BJ (cell line): ENCODE results near the gene ATP2A3. TPM values are rescaled to one million over a fixed set of nuclear protein-coding genes. Genes with fewer than 3 reads are reported as not detected.

ENCODE experiments used
- CTCF ChIA-PET: fragments of 350-600 bp; formaldehyde crosslinking; extraction: SDS; loops from one replicate; lab custom pipeline; 2021; ENCODE audit warnings: antibody characterized with exemption, inconsistent platforms; lab: Yijun Ruan, JAX
- POLR2A ChIA-PET: fragments of 300-600 bp; sonication (Branson Sonifier 250); formaldehyde crosslinking; extraction: SDS; loops from one replicate; lab custom pipeline; 2021; ENCODE audit warnings: antibody characterized with exemption; lab: Charles Lee
- DNase-seq: peaks from one replicate; pipeline ENCODE4 v3.0.0-alpha.2; 2011; ENCODE audit warnings: low read depth
- H3K27me3 ChIP-seq: 2 replicates; pipeline ENCODE4 v1.6.0; 2011; ENCODE audit warnings: low read length; ENCODE audit not compliant: control insufficient read depth, insufficient read depth
- H3K36me3 ChIP-seq: 2 replicates; pipeline ENCODE4 v1.5.1; 2011; ENCODE audit warnings: low read length; ENCODE audit not compliant: control insufficient read depth, insufficient read depth
- H3K4me3 ChIP-seq: 2 replicates; pipeline ENCODE4 v1.5.1; 2011; ENCODE audit warnings: low read depth, mild to moderate bottlenecking, control low read depth, low read length
- polyA plus RNA-seq: library from polyadenylated mRNA; depleted of rRNA; stranded (reverse); fragments of >200 nt; gene quantifications from 2 replicates; pipeline ENCODE4 v1.2.3, GENCODE V29; 2011
- TF ChIP-seq, protein P1 (sequence below): IDR thresholded peaks from 2 replicates; pipeline ENCODE4 v1.5.1; 2011; ENCODE audit warnings: low read depth, mild to moderate bottlenecking, control low read depth, inconsistent platforms, low read length, moderate library complexity; ENCODE audit not compliant: insufficient read depth

Gene ATP2A3
- polyA plus RNA-seq, 1 experiment, result 1.1 TPM

DNA sequence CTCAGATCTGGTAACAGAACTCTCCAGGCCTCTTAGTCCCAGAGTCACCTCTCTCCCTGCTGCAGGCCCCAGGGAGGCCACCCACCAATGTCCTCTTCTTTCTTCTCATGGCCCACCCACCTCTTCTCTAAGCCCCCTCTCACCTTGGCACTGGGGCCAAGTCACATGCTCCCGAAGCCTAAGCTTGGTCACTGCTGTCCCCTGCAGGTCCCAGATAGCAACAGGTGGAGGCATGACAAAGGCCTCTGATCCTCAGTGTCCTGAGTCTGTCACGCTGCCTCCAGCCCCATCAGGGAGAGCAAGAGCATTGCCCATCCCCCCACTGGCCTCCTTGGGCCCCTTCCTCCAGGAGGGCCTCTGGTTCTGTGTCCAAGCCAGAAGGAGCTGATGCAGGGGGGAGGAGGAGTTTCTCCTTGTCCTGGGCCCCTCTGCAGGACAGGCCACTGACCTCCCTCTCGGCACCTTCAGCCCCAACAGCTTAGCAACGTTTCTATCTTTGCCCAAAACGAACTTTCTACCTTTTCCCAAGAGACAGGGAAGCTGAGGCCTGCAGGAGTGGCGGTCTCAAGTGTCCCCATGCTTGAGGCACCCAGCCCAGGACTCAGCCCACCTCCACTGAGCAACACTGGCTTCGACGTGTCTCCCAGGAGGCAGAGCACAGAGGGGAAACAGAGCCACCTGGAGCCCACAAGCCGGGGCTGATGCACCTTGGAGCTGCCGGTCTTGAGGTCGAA lies 56.6 kb downstream of the ATP2A3 start:
- ChIA-PET POLR2A (no interaction called here), CTCF (interaction anchor here (0.6 to 1.7 kb wide), 4 partner anchors 17 to 80 kb away, joined by 3 to 7 read pairs (median 4); no protein-coding TSS in a partner anchor)
- Histone ChIP-seq H3K27me3 (no peaks in the 10 kb centered on the region), H3K4me3 (no peak overlapping the region), H3K36me3 (no peaks in the 10 kb centered on the region)
- TF ChIP-seq, protein P1, sequence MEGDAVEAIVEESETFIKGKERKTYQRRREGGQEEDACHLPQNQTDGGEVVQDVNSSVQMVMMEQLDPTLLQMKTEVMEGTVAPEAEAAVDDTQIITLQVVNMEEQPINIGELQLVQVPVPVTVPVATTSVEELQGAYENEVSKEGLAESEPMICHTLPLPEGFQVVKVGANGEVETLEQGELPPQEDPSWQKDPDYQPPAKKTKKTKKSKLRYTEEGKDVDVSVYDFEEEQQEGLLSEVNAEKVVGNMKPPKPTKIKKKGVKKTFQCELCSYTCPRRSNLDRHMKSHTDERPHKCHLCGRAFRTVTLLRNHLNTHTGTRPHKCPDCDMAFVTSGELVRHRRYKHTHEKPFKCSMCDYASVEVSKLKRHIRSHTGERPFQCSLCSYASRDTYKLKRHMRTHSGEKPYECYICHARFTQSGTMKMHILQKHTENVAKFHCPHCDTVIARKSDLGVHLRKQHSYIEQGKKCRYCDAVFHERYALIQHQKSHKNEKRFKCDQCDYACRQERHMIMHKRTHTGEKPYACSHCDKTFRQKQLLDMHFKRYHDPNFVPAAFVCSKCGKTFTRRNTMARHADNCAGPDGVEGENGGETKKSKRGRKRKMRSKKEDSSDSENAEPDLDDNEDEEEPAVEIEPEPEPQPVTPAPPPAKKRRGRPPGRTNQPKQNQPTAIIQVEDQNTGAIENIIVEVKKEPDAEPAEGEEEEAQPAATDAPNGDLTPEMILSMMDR, result 0 out of 2 replicates have a peak, but pooled peaks have one; percentile 18
- no peak for DNase-seq

DNA sequence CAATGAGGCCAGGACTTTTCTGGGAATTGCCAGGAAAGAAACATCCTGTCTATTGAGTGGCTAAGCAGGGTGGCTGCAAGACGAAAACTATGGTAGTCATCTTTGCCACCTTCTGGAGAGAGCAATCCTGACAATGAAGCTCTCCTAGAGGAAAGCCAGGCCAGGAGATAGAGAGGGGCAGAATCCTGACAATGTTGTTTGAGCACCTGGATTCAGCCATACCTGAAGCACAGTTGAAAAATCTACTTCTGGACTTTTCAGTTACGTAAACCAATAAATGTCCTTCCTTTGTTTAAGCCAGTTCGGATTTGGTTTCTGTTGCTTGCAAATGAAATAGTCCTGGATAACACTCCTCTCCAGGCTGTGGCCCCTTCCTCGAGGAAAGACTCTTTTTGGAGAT lies 57.4 kb downstream of the ATP2A3 start:
- ChIA-PET CTCF (interaction anchor here (0.6 to 1.5 kb wide), 3 partner anchors 17 to 63 kb away, joined by 3 to 4 read pairs (median 3); no protein-coding TSS in a partner anchor), POLR2A (no interaction called here)
- TF ChIP-seq, protein P1, result no peak
- no peaks in the 10 kb centered on the region for H3K36me3 ChIP-seq
- DNase-seq, result no peak
- H3K4me3 ChIP-seq, result no peak overlapping the region
- no peaks in the 10 kb centered on the region for H3K27me3 ChIP-seq

DNA sequence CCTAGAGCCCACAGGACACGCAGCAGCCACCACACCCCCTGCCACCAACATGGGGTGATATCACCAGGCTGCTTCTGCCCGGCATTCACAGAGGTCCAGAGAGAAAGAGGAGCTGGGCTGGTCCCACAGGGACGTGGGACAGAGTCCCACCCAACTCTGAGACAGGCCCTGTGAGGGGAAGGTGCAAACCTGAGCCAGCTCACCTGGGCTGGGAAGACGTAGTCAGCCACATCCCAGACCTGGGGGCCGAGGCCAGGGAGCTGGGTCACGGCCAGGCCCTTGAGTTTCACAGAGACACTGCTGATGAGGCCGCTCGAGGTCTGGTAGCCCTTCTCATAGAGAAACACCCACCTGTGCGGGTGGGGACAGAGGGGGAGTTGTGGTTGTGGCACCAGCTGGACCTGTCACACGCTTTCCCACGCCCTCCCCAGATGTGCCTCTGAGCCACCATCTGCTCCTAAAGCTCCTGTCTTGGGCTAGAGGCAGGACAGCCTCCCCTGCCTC lies 59.2 kb downstream of the ATP2A3 start:
- Histone ChIP-seq H3K4me3 (no peak overlapping the region), H3K36me3 (no peaks in the 10 kb centered on the region), H3K27me3 (no peaks in the 10 kb centered on the region)
- ChIA-PET CTCF (interaction anchor here (1.1 to 5.2 kb wide), 2 partner anchors 9 to 69 kb away, joined by 4 to 45 read pairs; no protein-coding TSS in a partner anchor), POLR2A (no interaction called here)
- TF ChIP-seq, protein P1, result no peak
- DNase-seq, result no peak

DNA sequence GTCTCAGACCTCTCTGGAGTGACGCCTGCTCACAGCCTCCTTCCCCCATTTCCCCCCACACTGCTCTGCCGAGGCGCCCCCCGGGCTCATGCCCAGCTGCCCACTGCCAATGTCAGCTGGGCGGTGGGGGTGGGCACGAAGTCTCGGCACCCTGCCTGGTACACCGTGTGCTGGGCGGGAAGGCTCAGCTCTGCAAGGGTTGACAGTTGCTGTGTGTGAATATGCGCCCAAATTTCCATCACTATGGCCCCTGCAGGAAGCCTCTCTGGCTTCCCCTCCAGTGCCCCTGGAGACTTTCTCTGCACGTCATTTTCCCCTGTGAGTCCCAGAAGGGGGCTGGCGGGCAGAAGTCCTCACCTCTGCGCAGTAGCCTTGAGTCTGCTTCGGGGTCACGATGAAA lies 59.7 kb downstream of the ATP2A3 start:
- ChIA-PET POLR2A (no interaction called here), CTCF (interaction anchor here (5.2 kb wide), 1 partner anchor 9 kb away, joined by 45 read pairs; no protein-coding TSS in a partner anchor)
- TF ChIP-seq, protein P1, result no peak
- Histone ChIP-seq H3K36me3 (no peaks in the 10 kb centered on the region), H3K27me3 (no peaks in the 10 kb centered on the region), H3K4me3 (no peak overlapping the region)
- no peak for DNase-seq

DNA sequence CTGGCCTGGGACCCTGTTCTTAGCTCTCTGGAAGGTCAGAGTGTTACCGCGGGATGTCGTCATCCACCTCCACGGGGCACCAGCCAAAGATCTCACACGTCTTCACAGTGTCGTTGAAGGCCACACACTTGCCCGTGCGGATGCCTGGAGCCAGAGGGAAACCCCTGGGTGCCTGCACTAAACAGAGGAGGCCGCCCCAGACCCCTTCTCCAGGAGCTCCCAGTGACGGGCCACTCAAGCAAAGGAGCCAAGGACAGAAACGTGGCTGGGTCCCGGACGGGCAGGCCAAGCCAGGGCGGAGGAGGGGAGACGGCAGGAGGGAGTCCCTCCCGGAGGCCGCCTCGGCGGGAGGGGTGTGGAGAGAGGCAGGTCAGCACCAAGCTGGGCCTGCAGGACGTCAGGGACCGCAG lies 60.4 kb downstream of the ATP2A3 start:
- Histone ChIP-seq H3K4me3 (no peak overlapping the region), H3K36me3 (no peaks in the 10 kb centered on the region), H3K27me3 (no peaks in the 10 kb centered on the region)
- TF ChIP-seq, protein P1, result no peak
- no peak for DNase-seq
- CTCF ChIA-PET, result interaction anchor here (5.2 kb wide), 1 partner anchor 10 kb away, joined by 45 read pairs; no protein-coding TSS in a partner anchor
- POLR2A ChIA-PET, result no interaction called here
